Testis (tissue), 2 donors: ENCODE results near the gene TTLL11.

ENCODE experiments used
- CTCF ChIP-seq, 3 experiments: fragments of 450-650 bp in 2 of 3; fragments of 200-600 bp in 1 of 3; sonication (generic) in 1 of 3; IDR thresholded peaks; one replicate each; pipeline ENCODE4 v1.5.1; 2016 to 2019; ENCODE audit warnings: antibody characterized with exemption in 3 of 3, mild to moderate bottlenecking in 2 of 3, moderate library complexity in 1 of 3
- POLR2A ChIP-seq: fragments of 450-650 bp; IDR thresholded peaks from one replicate; pipeline ENCODE4 v1.6.1; 2017; ENCODE audit warnings: antibody characterized with exemption, mild to moderate bottlenecking, moderate library complexity

GRCh38 chr9:121785673-121786542 is 307.2 kb downstream of the TTLL11 start:
- TF ChIP-seq CTCF (IDR thresholded peaks at IDR 0.05) (no peak), POLR2A (no peak)
